GM19452 (cell line): ENCODE measurements around the gene BRCC3.
A peak's percentile ranks its signal among the peaks of the same experiment; 100 is the strongest.

ENCODE experiments used
- ATAC-seq: cut with Tn5 transposase; IDR thresholded peaks from one replicate; pipeline ENCODE4 v1.9.1; 2021; ENCODE audit not compliant: unreplicated experiment

Gene BRCC3

GRCh38 chrX:155070975-155071693 is at the start of gene BRCC3, which contains the start of the genes CMC4 and MTCP1:
TSS of gene BRCC3 (plus strand) at chrX:155071508. CDS start at chrX:155071528, 20 bp downstream.
TSS of gene CMC4 (minus strand) at chrX:155071136. CDS start at chrX:155064023, 7,113 bp downstream.
TSS of gene MTCP1 (minus strand) at chrX:155071136. CDS start at chrX:155066010, 5,126 bp downstream.
- peak; percentile 86 for ATAC-seq

GRCh38 chrX:155022585-155022984 is 48.7 kb upstream of the BRCC3 start, which contains the start of gene F8:
TSS of gene F8 (minus strand) at chrX:155022723. CDS start at chrX:155022552, 171 bp downstream.
- no peak for ATAC-seq

- ATAC-seq: no peak
These were observed 47.1 kb upstream of the BRCC3 start for GRCh38 chrX:155023907-155024833.

- no peak for ATAC-seq
These were observed 44.9 kb upstream of the BRCC3 start for GRCh38 chrX:155026420-155026726.

- peak; percentile 91 for ATAC-seq
These were observed 44.4 kb upstream of the BRCC3 start, which contains the start of gene FUNDC2 for GRCh38 chrX:155026727-155027508. TSS of gene FUNDC2 (plus strand) at chrX:155026844. CDS start at chrX:155026939, 95 bp downstream.

GRCh38 chrX:155027509-155028066 is 43.7 kb upstream of the BRCC3 start:
- no peak for ATAC-seq

GRCh38 chrX:155028129-155028528 is 43.2 kb upstream of the BRCC3 start:
- ATAC-seq: no peak

- no peak for ATAC-seq
These were observed 42.4 kb upstream of the BRCC3 start for GRCh38 chrX:155028877-155029291.

- no peak for ATAC-seq
These were observed 39.7 kb upstream of the BRCC3 start for GRCh38 chrX:155031657-155032056.

GRCh38 chrX:155035688-155036087 is 35.6 kb upstream of the BRCC3 start:
- ATAC-seq: no peak

- ATAC-seq: no peak
These were observed 25.0 kb upstream of the BRCC3 start for GRCh38 chrX:155046129-155046810.

GRCh38 chrX:155046811-155047528 is 24.3 kb upstream of the BRCC3 start:
- no peak for ATAC-seq

- no peak for ATAC-seq
These were observed 22.2 kb upstream of the BRCC3 start for GRCh38 chrX:155048977-155049619.

GRCh38 chrX:155052738-155053498 is 18.4 kb upstream of the BRCC3 start:
- no peak for ATAC-seq

GRCh38 chrX:155053656-155054055 is 17.7 kb upstream of the BRCC3 start:
- no peak for ATAC-seq

GRCh38 chrX:155054255-155054654 is 17.1 kb upstream of the BRCC3 start:
- no peak for ATAC-seq

- no peak for ATAC-seq
These were observed 15.8 kb upstream of the BRCC3 start for GRCh38 chrX:155055494-155055893.

- no peak for ATAC-seq
These were observed 14.8 kb upstream of the BRCC3 start for GRCh38 chrX:155056471-155056870.
